ENCODE results near the gene PARD3B.

GRCh38 chr2:205481861-205482260, 936.6 kb downstream of the PARD3B start:
- TF ChIP-seq CTCF (conservative IDR thresholded peaks at IDR 0.05; ENCODE audit: low read depth, low read length) (no peak), EZH2 (IDR thresholded peaks at IDR 0.05; ENCODE audit: borderline replicate concordance, low read depth, low read length, poor library complexity, severe bottlenecking) (no peak)

Data from A673 (cell line).